GM19043 (cell line): Measurements from ENCODE around the gene RAB39B.

Source experiments
- ATAC-seq: cut with Tn5 transposase; IDR thresholded peaks from one replicate; pipeline ENCODE4 v1.9.1; 2021; ENCODE audit warnings: low read depth; ENCODE audit not compliant: unreplicated experiment

Gene RAB39B

DNA sequence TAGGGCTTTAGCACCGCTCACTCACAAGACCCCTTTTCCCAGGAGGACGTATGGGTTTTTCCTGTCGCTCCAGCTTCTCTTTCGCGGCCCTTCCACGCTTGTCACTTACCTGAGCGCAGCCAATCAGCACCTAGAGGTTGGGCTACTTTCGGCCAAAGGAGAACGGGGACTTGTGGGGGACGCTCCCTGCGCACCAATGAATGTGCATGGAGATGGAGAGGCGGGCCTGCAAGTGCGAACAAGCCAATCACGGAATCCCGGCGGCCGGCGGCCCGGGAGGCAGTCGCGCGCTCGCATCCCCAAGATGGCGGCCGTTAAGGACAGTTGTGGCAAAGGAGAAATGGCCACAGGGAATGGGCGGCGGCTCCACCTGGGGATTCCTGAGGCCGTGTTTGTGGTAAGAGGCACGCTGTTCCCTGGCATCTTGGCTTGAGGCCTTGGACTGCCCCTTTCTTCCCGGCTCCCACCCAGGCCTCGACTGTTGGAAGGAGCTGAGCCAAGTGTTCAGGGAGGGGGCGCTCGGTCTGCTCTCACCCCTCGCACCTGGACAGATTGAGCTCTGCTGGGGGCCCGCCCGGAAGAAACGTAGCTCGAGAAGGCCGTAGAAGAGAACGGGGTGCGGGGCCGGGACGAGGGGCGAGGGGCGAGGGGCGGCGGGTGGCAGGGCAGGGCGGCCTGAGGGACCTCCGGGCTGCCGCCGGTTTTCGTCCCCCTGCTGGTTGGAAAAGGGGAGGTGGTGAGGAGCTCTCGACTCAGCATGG, 47.9 kb downstream of the RAB39B start, which contains the start of gene VBP1:
Gene VBP1, plus strand, starts transcription at position 282 of the 761 bp plus-strand sequence. Its CDS starts 23 bp downstream, at position 305.
- ATAC-seq, result peak; percentile 99

DNA sequence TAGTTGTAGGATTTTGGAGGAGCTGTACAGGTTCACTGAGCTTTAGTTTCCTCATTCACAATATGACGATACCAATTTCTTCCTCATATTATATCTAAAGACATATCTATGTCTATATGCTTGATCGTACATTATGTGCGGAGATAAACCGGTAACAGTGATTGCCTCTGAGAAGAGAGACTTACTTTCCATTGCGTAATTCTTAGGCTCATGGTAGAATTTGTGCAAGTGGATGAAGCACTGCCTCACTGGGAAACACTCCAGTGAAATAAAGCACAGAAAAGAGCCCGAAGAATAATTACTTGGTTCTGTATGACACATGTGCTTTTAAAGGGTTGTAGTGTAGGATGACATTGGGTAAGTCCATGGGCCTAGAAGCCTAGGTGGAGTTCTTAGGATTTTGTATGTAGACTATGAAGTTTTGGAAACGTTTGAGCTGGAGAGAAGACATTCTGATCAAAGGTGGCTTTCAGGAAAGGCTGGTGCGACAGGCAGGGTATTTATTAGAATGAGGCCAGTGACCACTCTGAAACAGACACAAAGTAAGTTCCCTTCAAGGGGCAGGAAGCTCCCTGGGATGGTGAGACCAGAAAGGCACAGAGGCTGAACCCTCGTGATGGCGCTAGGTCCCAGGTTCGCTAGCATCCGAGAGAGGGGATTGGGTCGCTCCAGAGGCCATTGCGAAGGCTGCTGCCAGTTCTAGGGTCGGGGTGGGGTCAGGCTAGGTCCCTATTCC, 48.7 kb downstream of the RAB39B start:
- peak; percentile 30 for ATAC-seq

DNA sequence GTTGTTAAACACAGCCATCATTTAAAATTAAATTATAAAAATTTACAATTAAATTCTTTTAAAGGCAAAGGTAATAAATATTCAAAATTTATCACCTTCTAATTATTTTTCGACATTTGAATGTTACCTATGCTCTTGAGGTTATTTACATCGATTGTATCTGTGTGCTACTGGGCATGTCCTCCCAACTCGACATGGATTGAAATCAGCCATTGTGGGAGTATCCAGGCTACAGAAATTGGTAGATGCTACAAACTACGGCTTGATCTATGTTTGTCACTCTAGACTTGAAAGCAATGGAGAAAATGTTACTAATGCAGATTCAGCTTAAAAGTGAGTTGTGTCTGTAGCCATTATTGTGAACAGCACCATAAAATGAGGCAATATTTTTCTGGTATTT, 50.6 kb downstream of the RAB39B start:
- ATAC-seq, result no peak

DNA sequence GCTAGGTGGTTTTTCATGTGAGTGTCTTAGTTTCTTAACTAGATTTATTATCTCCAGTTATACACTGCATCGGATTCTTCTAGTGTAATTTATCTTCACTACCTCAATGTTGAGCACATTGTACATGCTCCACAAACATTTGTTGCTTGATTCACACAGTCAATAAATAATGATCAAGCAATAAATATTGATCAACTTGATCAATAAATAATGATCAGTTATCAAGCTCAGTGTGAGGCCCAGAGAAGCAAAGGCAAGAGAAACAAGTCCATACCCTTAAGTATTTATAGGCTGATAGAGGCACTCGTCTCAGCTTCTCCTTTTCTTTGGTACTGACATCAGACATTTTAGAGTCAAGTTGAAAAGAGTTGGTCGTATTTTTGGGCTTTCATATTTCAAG, 53.1 kb downstream of the RAB39B start:
- ATAC-seq, result no peak
